ENCODE results near the gene FBXL17.

GRCh38 chr5:108398964-108399363, 17.1 kb upstream of the FBXL17 start:
- TF ChIP-seq, protein P1, sequence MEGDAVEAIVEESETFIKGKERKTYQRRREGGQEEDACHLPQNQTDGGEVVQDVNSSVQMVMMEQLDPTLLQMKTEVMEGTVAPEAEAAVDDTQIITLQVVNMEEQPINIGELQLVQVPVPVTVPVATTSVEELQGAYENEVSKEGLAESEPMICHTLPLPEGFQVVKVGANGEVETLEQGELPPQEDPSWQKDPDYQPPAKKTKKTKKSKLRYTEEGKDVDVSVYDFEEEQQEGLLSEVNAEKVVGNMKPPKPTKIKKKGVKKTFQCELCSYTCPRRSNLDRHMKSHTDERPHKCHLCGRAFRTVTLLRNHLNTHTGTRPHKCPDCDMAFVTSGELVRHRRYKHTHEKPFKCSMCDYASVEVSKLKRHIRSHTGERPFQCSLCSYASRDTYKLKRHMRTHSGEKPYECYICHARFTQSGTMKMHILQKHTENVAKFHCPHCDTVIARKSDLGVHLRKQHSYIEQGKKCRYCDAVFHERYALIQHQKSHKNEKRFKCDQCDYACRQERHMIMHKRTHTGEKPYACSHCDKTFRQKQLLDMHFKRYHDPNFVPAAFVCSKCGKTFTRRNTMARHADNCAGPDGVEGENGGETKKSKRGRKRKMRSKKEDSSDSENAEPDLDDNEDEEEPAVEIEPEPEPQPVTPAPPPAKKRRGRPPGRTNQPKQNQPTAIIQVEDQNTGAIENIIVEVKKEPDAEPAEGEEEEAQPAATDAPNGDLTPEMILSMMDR (IDR thresholded peaks at IDR 0.05) = no peak
- no peak for TF ChIP-seq POLR2AphosphoS5 (IDR thresholded peaks at IDR 0.05)
- TF ChIP-seq EP300 (IDR thresholded peaks at IDR 0.05) = no peak

Data from esophagus muscularis mucosa (tissue), 4 donors.